ENCODE data around the gene CUL3.

The CUL3 gene

GRCh38 chr2:224434618-224435017 is 150.5 kb downstream of the CUL3 start:
- no peak for DNase-seq (ENCODE audit: low read depth)
- TF ChIP-seq CTCF (IDR thresholded peaks at IDR 0.05; ENCODE audit: control insufficient read depth, insufficient read depth, low read depth, low read length, missing control alignments), result no peak
- H3K4me3 ChIP-seq (ENCODE audit: control insufficient read depth, low read depth, low read length), result no peak overlapping the region

- DNase-seq (ENCODE audit: low read depth), result no peak
- H3K4me3 ChIP-seq (ENCODE audit: control insufficient read depth, low read depth, low read length), result no peak overlapping the region
- TF ChIP-seq CTCF (IDR thresholded peaks at IDR 0.05; ENCODE audit: control insufficient read depth, insufficient read depth, low read depth, low read length, missing control alignments), result no peak
Measured at GRCh38 chr2:224433442-224433841, 151.7 kb downstream of the CUL3 start.

GRCh38 chr2:224432003-224432579 is 153.1 kb downstream of the CUL3 start:
- H3K4me3 ChIP-seq (ENCODE audit: control insufficient read depth, low read depth, low read length), result no peak overlapping the region
- no peak for DNase-seq (ENCODE audit: low read depth)
- TF ChIP-seq CTCF (IDR thresholded peaks at IDR 0.05; ENCODE audit: control insufficient read depth, insufficient read depth, low read depth, low read length, missing control alignments), result no peak

- DNase-seq (ENCODE audit: low read depth), result no peak
- no peak overlapping the region for H3K4me3 ChIP-seq (ENCODE audit: control insufficient read depth, low read depth, low read length)
- TF ChIP-seq CTCF (IDR thresholded peaks at IDR 0.05; ENCODE audit: control insufficient read depth, insufficient read depth, low read depth, low read length, missing control alignments), result no peak
Measured at GRCh38 chr2:224429441-224429810, 155.7 kb downstream of the CUL3 start.

- no peak for DNase-seq (ENCODE audit: low read depth)
- TF ChIP-seq CTCF (IDR thresholded peaks at IDR 0.05; ENCODE audit: control insufficient read depth, insufficient read depth, low read depth, low read length, missing control alignments), result no peak
- H3K4me3 ChIP-seq (ENCODE audit: control insufficient read depth, low read depth, low read length), result no peak overlapping the region
Measured at GRCh38 chr2:224428787-224429440, 156.2 kb downstream of the CUL3 start.

GRCh38 chr2:224427471-224427870 is 157.7 kb downstream of the CUL3 start:
- TF ChIP-seq CTCF (IDR thresholded peaks at IDR 0.05; ENCODE audit: control insufficient read depth, insufficient read depth, low read depth, low read length, missing control alignments), result no peak
- H3K4me3 ChIP-seq (ENCODE audit: control insufficient read depth, low read depth, low read length), result no peak overlapping the region

More at GRCh38 chr2:224427471-224427870, 157.7 kb downstream of the CUL3 start:
- DNase-seq (ENCODE audit: low read depth), result no peak
